Stimulated activated CD8-positive, alpha-beta memory T cell treated with anti-CD3 and anti-CD28 coated beads, Interleukin-2, amount 100 ng/mL, for 1 hour (primary cell): ENCODE data around the gene TTC19.
"Not testable (repeated sequence)": the region's sequence is repeated elsewhere in the genome, so short reads cannot be mapped to it uniquely, and the experiment has no call there.

ENCODE experiments used
- DNase-seq, 2 donors: peaks; one replicate each; pipeline ENCODE4 v3.0.0-alpha.2; 2020; ENCODE audit warnings: low read depth in 2 of 2

Gene TTC19

GRCh38 chr17:16027708-16028584 lies 28.3 kb downstream of the TTC19 start:
- DNase-seq: peak in 1 of 2 donors; percentile 12

DNA sequence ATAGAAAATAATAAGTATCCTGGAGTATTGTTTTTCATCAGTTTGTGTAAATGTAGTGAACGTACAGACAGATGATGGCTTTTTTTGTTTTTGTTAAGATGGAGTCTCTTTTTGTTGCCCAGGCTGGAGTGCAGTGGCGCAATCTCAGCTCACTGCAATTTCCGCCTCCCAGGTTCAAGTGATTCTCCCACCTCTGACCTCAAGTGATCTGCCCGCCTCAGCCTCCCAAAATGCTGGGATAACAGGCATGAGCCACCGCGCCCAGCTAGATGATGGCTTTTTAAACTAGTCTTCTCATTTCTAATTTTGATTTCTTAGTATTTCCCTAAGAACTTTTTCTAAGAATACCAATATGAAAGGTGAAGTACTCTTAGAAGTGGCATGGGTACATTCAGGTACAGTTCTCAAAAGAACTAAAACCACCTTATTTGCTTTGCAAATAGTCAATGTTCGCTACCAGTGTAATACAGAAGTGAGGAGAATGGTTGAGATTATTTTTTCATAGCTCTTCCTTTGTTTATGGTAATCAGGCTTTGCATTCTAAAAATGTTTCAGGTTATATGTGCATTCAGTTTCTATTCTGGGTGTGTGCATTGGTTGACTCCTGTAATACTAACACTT lies 34.2 kb downstream of the TTC19 start:
- DNase-seq: no peak

- DNase-seq: no peak
Measured at GRCh38 chr17:16036261-16036660, 36.6 kb downstream of the TTC19 start.

GRCh38 chr17:16037636-16038035 lies 38.0 kb downstream of the TTC19 start:
- no peak for DNase-seq

- no peak for DNase-seq
Measured at GRCh38 chr17:16040710-16041251, 41.2 kb downstream of the TTC19 start.

- no peak for DNase-seq
Measured at GRCh38 chr17:16044487-16044886, 44.9 kb downstream of the TTC19 start.

DNA sequence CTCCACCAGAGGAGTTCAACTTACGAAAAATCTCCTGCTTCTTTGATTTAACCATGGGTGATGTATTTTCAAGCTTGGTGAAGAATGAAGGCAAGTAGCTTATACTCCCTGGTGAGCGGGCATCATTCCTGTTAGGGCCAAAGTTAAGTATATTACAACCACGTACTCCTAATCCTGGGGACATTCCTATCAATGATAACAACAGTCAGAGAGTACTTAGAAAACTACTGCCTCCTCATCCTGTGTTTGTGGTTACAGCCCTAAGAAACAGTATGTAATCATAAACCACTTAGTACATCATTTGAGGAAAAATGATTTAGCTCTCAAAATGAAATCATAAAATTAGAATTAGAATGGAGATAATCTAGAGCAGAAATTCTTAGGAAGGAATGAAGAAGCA lies 47.3 kb downstream of the TTC19 start:
- no peak for DNase-seq

DNA sequence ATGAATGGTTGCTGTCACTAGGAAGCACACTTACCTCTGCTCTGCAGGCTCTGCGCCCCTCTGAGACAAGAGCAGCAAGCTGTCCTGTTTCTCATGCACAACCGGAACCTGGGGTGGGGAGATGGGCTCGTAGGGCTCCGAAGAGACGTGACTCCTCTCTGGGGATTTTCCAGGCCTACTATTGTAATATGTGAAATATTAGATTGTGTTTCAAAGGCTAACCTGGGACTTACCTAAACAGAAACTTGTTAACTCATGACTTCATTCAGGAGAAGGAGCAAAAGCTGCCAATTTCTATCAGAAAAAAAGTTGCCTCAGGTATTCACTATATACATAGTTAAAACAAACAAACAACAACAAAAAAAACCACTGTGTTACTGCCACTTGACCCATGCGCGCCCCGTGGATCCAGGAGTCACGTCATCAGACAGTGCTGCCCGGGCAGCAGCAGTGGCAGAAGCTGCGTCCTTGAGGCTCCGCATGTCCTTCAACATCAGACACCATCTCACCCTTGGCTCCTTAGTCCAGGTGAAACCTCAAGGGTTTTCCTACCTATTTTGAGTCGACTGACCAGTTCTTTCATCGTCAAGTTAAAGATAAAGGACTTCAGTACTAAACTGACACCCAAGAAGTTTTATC lies 49.3 kb downstream of the TTC19 start:
- DNase-seq: no peak

GRCh38 chr17:16050844-16051243 lies 51.2 kb downstream of the TTC19 start:
- DNase-seq: no peak

GRCh38 chr17:16052486-16052885 lies 52.9 kb downstream of the TTC19 start:
- DNase-seq: no peak

GRCh38 chr17:16055139-16055538 lies 55.5 kb downstream of the TTC19 start:
- DNase-seq: not testable (repeated sequence)

GRCh38 chr17:16061631-16062030 lies 62.0 kb downstream of the TTC19 start:
- no peak for DNase-seq

DNA sequence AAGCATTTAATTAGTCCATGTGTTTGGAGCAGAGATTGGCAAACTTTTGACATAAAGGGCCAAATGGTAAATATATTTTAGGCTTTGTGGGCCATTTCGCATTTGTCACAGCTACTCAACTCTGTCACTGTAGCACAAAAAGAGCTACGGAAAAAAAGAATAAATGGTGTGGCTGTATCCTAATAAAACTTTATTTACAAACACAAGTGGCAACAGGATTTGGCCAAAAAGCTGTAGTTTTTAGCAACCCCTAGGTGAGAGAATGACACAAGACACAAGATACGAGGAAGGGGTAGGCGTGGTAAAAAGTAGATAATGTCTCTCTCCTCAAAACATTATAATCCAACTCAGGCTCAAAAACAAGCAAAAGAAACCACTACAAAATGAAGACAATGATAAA lies 66.5 kb downstream of the TTC19 start:
- DNase-seq: no peak

- no peak for DNase-seq
Measured at GRCh38 chr17:16068323-16068722, 68.7 kb downstream of the TTC19 start.

- no peak for DNase-seq
Measured at GRCh38 chr17:16072031-16072430, 72.4 kb downstream of the TTC19 start.

DNA sequence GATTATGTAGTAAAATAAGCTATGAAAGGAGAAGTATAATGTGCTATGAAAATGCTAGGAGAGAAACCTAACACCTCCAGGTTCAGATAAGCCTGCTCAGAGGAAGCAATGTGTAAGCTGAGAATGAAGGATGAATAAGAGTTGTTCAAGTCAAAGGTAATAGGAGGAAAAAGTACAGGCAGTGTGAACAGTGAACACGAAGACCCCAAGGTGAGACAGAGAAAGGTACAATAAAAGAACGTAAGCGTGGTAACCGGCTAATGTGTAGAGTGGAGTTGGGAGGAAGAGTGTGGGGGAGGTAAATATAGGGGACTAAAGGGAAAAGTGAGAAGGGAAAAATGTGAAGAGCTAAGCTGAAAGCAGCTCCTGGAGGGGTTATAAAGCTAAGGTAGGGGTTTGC lies 74.2 kb downstream of the TTC19 start:
- DNase-seq: no peak

- DNase-seq: no peak
Measured at GRCh38 chr17:16074423-16074822, 74.8 kb downstream of the TTC19 start.

DNA sequence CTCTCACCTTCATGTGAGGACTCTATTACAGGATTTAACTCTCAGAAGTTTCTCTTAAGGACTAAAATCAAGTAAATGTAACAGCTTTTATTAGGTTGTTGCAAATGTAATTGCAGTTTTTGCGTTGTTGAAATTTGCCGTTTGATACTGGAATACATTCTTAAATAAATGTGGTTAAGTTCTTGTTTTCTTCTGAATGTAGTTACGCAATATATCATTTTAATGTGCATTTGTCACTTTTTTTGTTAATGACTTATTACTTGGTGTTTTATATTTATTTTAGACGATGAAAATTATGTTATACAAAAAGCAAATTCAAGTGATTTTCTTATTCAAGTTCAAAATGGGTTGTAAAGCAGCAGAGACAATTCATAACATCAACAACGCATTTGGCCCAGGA lies 76.3 kb downstream of the TTC19 start:
- DNase-seq: no peak
